Cardiac muscle cell (in vitro differentiated cells and primary cell): ENCODE results near the gene PRKG1. TPM values are rescaled to one million over a fixed set of nuclear protein-coding genes. Genes with fewer than 3 reads are reported as not detected.

Experiments
- DNase-seq, 2 donors: peaks; one replicate each; pipeline versions ENCODE4 v3.0.0 to v3.0.0-alpha.2; 2010 to 2017; ENCODE audit warnings: low read depth in 1 of 2, low spot score in 1 of 2
- H3K27ac ChIP-seq: fragments of 200-600 bp; sonication (generic); 2 replicates; pipeline ENCODE4 v1.5.1; 2016
- H3K27me3 ChIP-seq: fragments of 200-600 bp; sonication (generic); 2 replicates; pipeline ENCODE4 v1.6.0; 2016; ENCODE audit warnings: control low read depth
- H3K36me3 ChIP-seq: fragments of 200-600 bp; sonication (generic); 2 replicates; pipeline ENCODE4 v1.5.1; 2016; ENCODE audit warnings: control low read depth
- H3K4me1 ChIP-seq: fragments of 200-600 bp; sonication (generic); 2 replicates; pipeline ENCODE4 v1.8.1; 2017; ENCODE audit warnings: low read depth, mild to moderate bottlenecking, mixed run types
- H3K4me3 ChIP-seq: fragments of 200-600 bp; sonication (generic); 2 replicates; pipeline ENCODE4 v1.5.1; 2016; ENCODE audit warnings: mild to moderate bottlenecking
- H3K9me3 ChIP-seq: fragments of 200-600 bp; sonication (generic); 2 replicates; pipeline ENCODE4 v1.5.1; 2017; ENCODE audit warnings: low read depth, mild to moderate bottlenecking, control low read depth
- polyA plus RNA-seq: library from polyadenylated mRNA; unstranded; fragments of >200 nt; fragmentation: Nextera tagmentation; extraction: Ambion mirVana; gene quantifications from 2 replicates; pipeline ENCODE4 v1.2.1, GENCODE V29; 2016
- total RNA-seq: library from RNA; depleted of rRNA; stranded (reverse); fragments of >200 nt; gene quantifications from 2 replicates; pipeline ENCODE4 v1.2.3, GENCODE V29; 2016
- TF ChIP-seq, protein P1 (sequence below): IDR thresholded peaks from 2 replicates; pipeline ENCODE4 v1.5.1; 2012; ENCODE audit warnings: low read depth, mild to moderate bottlenecking, low read length

Gene PRKG1
- total and polyA plus RNA-seq, 2 experiments from 2014 or later: 2.9 to 13.3 TPM

DNA sequence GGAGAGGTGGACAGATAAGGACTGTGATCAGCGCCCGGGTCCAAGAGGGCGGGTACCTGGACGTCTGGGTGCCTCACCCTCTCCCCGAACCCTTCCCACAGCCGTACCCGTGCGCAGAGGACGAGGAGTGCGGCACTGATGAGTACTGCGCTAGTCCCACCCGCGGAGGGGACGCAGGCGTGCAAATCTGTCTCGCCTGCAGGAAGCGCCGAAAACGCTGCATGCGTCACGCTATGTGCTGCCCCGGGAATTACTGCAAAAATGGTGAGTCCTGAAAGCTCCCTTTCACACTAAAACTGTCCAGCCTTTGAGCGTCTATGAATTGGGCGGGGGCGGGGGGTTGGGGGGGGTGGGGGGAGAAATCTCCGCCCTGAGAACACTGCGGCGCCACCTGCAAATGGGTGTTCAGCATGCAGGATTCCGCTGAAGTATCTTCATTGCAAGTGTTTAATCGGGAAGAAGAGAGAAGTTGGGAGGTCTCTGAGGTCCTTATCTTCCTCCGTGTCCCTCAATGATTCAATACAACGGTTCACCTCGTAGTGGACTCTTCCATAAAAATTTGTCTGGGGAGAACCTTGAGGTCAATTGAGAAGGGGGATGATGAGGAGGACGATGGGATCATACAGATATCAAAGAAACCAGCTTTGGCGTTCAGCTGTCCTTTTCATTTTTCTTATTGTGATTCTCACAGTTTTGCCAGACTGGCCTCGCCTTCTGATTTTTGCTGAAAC is 1240.7 kb downstream of the PRKG1 start:
- Histone ChIP-seq H3K4me1 (no peaks in the 10 kb centered on the region), H3K4me3 (peak overlapping the region; percentile 55), H3K27me3 (peaks cover 34% of the 10 kb centered on the region), H3K9me3 (no peaks in the 10 kb centered on the region), H3K27ac (no peak overlapping the region), H3K36me3 (no peaks in the 10 kb centered on the region)
- peak; percentile 14 to 48 for DNase-seq
- TF ChIP-seq, protein P1, sequence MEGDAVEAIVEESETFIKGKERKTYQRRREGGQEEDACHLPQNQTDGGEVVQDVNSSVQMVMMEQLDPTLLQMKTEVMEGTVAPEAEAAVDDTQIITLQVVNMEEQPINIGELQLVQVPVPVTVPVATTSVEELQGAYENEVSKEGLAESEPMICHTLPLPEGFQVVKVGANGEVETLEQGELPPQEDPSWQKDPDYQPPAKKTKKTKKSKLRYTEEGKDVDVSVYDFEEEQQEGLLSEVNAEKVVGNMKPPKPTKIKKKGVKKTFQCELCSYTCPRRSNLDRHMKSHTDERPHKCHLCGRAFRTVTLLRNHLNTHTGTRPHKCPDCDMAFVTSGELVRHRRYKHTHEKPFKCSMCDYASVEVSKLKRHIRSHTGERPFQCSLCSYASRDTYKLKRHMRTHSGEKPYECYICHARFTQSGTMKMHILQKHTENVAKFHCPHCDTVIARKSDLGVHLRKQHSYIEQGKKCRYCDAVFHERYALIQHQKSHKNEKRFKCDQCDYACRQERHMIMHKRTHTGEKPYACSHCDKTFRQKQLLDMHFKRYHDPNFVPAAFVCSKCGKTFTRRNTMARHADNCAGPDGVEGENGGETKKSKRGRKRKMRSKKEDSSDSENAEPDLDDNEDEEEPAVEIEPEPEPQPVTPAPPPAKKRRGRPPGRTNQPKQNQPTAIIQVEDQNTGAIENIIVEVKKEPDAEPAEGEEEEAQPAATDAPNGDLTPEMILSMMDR: no peak

GRCh38 chr10:52316001-52316400 is 1241.7 kb downstream of the PRKG1 start:
- Histone ChIP-seq H3K4me1 (no peaks in the 10 kb centered on the region), H3K27ac (no peak overlapping the region), H3K9me3 (no peaks in the 10 kb centered on the region), H3K27me3 (peaks cover 27% of the 10 kb centered on the region), H3K4me3 (no peak overlapping the region), H3K36me3 (no peaks in the 10 kb centered on the region)
- peak in 1 of 2 donors; percentile 9 for DNase-seq
- TF ChIP-seq, protein P1: no peak

GRCh38 chr10:52316500-52316899 is 1242.2 kb downstream of the PRKG1 start:
- no peak overlapping the region for H3K4me3 ChIP-seq
- no peak overlapping the region for H3K27ac ChIP-seq
- H3K36me3 ChIP-seq: no peaks in the 10 kb centered on the region
- no peaks in the 10 kb centered on the region for H3K9me3 ChIP-seq
- DNase-seq: no peak
- TF ChIP-seq, protein P1: no peak
- peaks cover 22% of the 10 kb centered on the region for H3K27me3 ChIP-seq
- H3K4me1 ChIP-seq: no peaks in the 10 kb centered on the region

DNA sequence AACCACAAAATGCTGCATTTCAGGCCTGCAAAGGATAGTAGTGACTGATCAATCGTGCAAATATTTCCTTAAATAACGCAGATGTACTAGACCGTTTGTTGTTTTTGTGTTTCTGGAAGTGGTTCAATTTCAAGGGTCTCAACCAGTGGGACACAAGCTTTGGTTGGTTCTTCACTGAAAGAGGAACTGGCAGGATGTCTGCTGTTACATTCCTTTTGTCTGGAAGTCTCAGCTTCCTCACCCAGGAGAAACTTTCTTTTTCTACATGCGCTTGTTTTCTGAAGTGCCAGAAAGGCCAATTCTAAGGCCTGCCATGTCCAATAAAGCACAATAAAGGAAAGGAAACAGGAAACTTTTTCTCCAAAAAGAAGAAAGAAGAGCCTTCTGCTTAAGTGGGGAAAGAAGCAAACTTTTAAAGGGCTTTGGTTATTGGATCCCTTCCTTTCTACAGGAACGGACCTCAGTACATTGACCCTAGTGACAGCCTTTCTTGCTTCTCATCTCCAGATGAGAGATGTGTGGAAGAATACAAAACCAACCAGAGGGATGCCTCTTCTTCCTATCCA is 1243.9 kb downstream of the PRKG1 start:
- Histone ChIP-seq H3K4me3 (no peak overlapping the region), H3K4me1 (no peaks in the 10 kb centered on the region), H3K27me3 (peaks cover 10% of the 10 kb centered on the region), H3K27ac (no peak overlapping the region), H3K9me3 (no peaks in the 10 kb centered on the region), H3K36me3 (no peaks in the 10 kb centered on the region)
- TF ChIP-seq, protein P1: no peak
- peak in 1 of 2 donors; percentile 59 for DNase-seq

- Histone ChIP-seq H3K36me3 (no peaks in the 10 kb centered on the region), H3K27me3 (peaks cover 10% of the 10 kb centered on the region), H3K27ac (no peak overlapping the region), H3K4me1 (no peaks in the 10 kb centered on the region), H3K4me3 (no peak overlapping the region), H3K9me3 (no peaks in the 10 kb centered on the region)
- peak in 1 of 2 donors; percentile 94 for DNase-seq
- TF ChIP-seq, protein P1: no peak
Observed at GRCh38 chr10:52318822-52319464, 1244.7 kb downstream of the PRKG1 start.
